ES-I3 (cell line): ENCODE data around the gene UGT1A3.
"Not testable (repeated sequence)": the region's sequence is repeated elsewhere in the genome, so short reads cannot be mapped to it uniquely, and the experiment has no call there.

Source experiments
- H3K36me3 ChIP-seq: 2 replicates; pipeline ENCODE4 v1.6.1; 2013; ENCODE audit warnings: mild to moderate bottlenecking, low read length, control low read depth, moderate library complexity; ENCODE audit not compliant: insufficient read depth
- H3K4me1 ChIP-seq: 2 replicates; pipeline ENCODE4 v1.6.1; 2013; ENCODE audit warnings: mild to moderate bottlenecking, control low read depth, low read length; ENCODE audit not compliant: insufficient read depth
- H3K9ac ChIP-seq: 2 replicates; pipeline ENCODE4 v1.6.1; 2013; ENCODE audit warnings: low read depth, mild to moderate bottlenecking, low read length, moderate library complexity
- H3K9me3 ChIP-seq: 2 replicates; pipeline ENCODE4 v1.6.1; 2013; ENCODE audit warnings: mild to moderate bottlenecking, low read length, moderate library complexity; ENCODE audit not compliant: control insufficient read depth, insufficient read depth

UGT1A3 gene

DNA sequence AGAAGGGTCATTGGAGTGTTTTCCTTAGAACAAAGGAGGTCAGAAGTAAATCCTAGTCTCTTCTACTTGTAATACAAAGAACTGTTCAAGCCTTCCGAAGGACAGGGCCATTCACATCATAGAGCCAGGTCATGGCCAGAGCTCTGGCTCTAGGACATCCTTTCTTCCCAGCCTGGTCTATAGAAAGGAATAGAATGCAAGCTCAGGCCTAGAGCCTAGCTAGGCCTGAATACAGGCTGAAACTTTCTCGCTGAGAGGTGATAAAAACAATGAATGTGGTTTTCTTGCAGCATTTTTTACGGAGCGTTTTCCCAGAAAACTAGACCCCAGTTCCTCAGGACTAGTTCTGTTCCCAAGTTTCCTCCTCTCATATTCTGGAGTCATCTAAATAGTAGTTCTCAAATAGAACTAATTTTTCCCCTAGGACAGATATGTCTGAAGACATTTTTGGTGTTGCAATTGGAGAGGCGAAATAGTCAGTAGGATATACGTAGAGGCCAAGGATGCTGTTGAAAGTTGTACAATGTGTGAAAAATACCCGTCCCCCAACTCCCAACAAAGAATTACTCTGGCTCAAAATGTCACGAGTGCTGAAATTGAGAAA is 29.3 kb upstream of the UGT1A3 start:
- no peaks in the 10 kb centered on the region for H3K9me3 ChIP-seq
- H3K9ac ChIP-seq = no peak overlapping the region
- H3K4me1 ChIP-seq = no peaks in the 10 kb centered on the region; the same call in 1 of the 2 replicates

GRCh38 chr2:233700028-233700635 is 28.7 kb upstream of the UGT1A3 start:
- Histone ChIP-seq H3K9me3 (no peaks in the 10 kb centered on the region), H3K4me1 (no peaks in the 10 kb centered on the region; the same call in 1 of the 2 replicates), H3K36me3 (no peaks in the 10 kb centered on the region), H3K9ac (no peak overlapping the region)

More for the DNA sequence above, 29.3 kb upstream of the UGT1A3 start:
- H3K36me3 ChIP-seq = no peaks in the 10 kb centered on the region

DNA sequence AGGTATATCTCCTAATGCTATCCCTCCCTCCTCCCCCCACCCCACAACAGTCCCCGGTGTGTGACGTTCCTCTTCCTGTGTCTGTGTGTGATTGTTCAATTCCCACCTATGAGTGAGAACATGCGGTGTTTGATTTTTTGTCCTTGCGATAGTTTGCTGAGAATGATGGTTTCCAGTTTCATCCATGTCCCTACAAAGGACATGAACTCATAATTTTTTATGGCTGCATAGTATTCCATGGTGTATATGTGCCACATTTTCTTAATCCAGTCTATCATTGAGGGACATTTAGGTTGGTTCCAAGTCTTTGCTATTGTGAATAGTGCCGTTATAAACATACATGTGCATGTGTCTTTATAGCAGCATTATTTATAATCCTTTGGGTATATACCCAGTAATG is 28.0 kb upstream of the UGT1A3 start:
- not testable (repeated sequence) for H3K9me3 ChIP-seq

DNA sequence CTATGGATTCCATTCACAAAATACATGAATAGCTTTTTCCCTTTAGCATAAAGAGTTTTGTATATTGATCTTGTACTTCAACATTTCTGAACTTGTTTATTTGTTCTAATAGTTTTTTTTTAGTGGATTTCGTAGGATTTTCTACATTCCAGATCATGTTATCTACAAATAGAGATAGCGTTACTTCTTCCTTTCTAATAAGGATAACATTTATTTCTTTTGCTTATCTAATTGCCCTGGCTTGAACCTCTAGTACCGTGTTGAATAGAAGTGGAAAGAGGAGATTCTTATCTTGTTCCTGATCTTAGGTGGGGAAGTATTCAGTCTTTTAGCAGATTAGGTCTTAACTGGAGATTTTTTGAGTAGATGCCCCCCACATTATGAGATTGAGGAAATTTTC is 26.6 kb upstream of the UGT1A3 start:
- Histone ChIP-seq H3K9me3 (no peaks in the 10 kb centered on the region), H3K9ac (no peak overlapping the region), H3K4me1 (no peaks in the 10 kb centered on the region; the same call in 1 of the 2 replicates), H3K36me3 (no peaks in the 10 kb centered on the region)

More for the DNA sequence above, 28.0 kb upstream of the UGT1A3 start:
- not testable (repeated sequence) for H3K4me1 ChIP-seq, H3K9ac ChIP-seq, H3K36me3 ChIP-seq

DNA sequence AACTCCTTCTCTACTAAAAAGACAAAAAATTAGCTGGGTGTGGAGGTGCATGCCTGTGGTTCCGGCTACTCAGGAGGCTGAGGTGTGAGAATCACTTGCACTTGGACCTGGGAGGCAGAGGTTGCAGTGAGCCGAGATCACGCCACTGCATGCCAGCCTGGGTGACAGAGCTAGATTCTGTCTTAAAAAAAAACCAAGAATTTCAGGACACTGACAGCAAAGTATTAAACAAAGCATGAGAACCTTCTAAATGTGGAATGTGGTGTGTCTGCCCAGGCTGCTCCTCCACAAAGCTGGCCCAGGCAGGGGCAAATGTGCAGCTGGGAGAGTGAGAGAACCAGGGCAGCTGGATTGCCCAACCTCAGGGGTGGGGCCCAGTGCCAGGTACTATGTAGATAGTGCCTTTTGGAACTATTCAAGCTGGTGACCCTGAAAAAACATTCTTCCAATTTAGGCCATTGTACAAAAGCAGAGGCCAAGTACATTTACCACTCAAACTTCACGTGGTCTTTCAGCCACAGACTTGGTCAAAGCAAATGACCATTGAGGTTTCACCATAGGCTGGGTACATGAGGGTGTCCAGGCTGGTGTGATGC is 22.8 kb upstream of the UGT1A3 start:
- no peaks in the 10 kb centered on the region for H3K36me3 ChIP-seq
- H3K9me3 ChIP-seq = no peaks in the 10 kb centered on the region
- H3K9ac ChIP-seq = no peak overlapping the region
- no peaks in the 10 kb centered on the region; the same call in 1 of the 2 replicates for H3K4me1 ChIP-seq

DNA sequence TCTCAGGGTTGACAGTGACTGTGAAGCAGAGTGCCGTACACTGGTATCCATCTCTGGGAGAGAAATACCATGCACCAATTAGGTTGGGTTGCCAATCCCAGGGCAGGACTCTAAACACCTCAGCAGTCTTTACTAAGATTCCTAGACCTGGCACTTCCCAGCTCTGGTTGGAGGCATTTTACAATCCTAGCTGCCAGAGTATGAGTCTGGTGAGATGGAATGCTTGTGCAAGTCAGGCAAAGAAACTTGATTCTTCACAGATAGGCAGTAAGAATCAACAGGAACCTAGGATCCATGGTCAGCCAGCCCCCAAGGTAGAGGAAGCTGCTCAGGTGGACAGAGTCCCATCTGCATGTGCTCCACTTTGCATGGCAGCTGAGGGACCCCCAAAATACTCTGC is 22.1 kb upstream of the UGT1A3 start:
- Histone ChIP-seq H3K9me3 (no peaks in the 10 kb centered on the region), H3K4me1 (no peaks in the 10 kb centered on the region; the same call in 1 of the 2 replicates), H3K36me3 (no peaks in the 10 kb centered on the region), H3K9ac (no peak overlapping the region)

DNA sequence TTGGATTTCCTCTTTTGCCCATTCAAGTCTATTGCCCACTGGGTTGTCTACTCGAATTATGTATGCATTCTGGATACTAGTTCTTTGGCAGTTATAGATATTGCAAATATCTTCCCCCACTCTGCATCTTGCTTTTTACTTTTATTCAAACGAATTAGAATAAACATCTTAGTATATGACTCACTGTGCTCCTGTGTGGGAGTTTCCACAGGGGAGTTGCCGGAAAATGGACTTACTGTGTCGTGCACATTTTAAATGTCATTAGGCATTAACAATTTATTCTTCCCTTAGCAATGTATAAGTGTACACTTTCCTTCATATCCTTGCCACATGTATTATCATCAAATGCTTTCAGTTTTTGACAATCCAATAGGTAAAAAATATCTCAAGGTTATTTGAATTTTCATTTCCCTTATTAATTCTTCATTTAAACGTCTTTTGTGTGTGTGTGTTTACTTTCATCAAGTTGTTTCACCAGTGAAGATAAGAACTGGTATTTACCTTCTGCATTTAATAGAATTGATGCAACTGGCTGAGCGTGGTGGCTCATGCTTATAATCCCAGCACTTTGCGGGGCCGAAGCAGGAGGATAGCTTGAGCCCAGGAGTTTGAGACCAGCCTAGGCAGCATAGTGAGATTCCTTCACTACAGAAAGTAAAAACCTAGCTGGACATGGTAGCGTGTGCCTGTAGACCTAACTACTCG is 20.8 kb upstream of the UGT1A3 start:
- H3K9ac ChIP-seq = no peak overlapping the region
- H3K9me3 ChIP-seq = no peaks in the 10 kb centered on the region
- no peaks in the 10 kb centered on the region; the same call in 1 of the 2 replicates for H3K4me1 ChIP-seq
- no peaks in the 10 kb centered on the region for H3K36me3 ChIP-seq

- no peaks in the 10 kb centered on the region; the same call in 1 of the 2 replicates for H3K4me1 ChIP-seq
- H3K36me3 ChIP-seq = no peaks in the 10 kb centered on the region
- no peak overlapping the region for H3K9ac ChIP-seq
- H3K9me3 ChIP-seq = no peaks in the 10 kb centered on the region
These were observed 19.9 kb upstream of the UGT1A3 start for GRCh38 chr2:233708942-233709341.

GRCh38 chr2:233711312-233712008 is 17.4 kb upstream of the UGT1A3 start:
- H3K4me1 ChIP-seq = no peaks in the 10 kb centered on the region; the same call in 1 of the 2 replicates
- H3K9ac ChIP-seq = no peak overlapping the region
- H3K36me3 ChIP-seq = no peaks in the 10 kb centered on the region
- no peaks in the 10 kb centered on the region for H3K9me3 ChIP-seq

DNA sequence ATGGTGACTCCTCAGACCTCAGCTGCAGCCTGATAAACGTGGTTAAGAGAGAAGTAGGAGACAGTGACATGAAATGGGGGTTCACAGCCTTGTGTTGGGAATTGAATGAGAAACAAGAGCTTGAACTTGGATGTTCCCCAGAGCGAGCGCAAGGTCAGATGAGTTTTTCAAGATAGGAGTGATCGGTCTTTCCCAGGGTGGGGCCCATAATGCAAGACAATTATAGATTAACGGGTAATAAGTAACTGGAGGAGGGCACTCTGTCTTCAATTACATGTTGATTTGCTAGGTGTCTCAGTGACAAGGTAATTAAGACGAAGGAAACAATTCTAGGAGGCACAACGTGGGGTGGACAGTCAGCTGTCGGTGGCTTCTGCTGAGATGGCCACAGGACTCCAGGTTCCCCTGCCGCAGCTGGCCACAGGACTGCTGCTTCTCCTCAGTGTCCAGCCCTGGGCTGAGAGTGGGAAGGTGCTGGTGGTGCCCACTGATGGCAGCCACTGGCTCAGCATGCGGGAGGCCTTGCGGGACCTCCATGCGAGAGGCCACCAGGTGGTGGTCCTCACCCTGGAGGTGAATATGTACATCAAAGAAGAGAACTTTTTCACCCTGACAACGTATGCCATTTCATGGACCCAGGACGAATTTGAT is 16.1 kb upstream of the UGT1A3 start, which contains the start of gene UGT1A5:
Gene UGT1A5, plus strand, starts transcription at position 297 of the 651 bp plus-strand sequence. Its CDS starts 85 bp downstream, at position 382.
- Histone ChIP-seq H3K36me3 (no peaks in the 10 kb centered on the region), H3K9me3 (no peaks in the 10 kb centered on the region), H3K4me1 (no peaks in the 10 kb centered on the region; the same call in 1 of the 2 replicates), H3K9ac (no peak within 1 kb of the TSS)

- Histone ChIP-seq H3K36me3 (no peaks in the 10 kb centered on the region), H3K4me1 (no peaks in the 10 kb centered on the region; the same call in 1 of the 2 replicates), H3K9ac (no peak overlapping the region), H3K9me3 (no peaks in the 10 kb centered on the region)
These were observed 15.6 kb upstream of the UGT1A3 start for GRCh38 chr2:233713262-233713615.

DNA sequence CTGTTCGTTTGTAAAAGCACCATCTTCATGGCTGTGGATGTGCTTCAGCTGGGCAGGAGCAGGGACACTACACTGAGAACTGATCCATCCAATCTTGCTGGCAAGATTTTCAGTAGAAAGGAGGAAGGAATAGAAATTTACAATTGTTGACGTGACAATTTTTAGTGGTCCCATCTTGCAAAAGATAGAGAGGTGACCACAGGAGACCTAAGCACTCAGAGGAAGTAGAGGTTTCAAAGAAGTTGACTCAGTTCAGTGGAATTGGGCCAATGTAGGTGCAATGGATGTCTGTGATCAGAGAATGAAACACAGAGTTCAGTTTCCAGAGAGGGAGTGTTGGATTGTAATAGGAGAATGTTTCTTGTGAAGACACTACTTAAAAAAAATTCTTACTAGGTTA is 14.7 kb upstream of the UGT1A3 start:
- Histone ChIP-seq H3K36me3 (no peaks in the 10 kb centered on the region), H3K4me1 (no peaks in the 10 kb centered on the region; the same call in 1 of the 2 replicates), H3K9me3 (no peaks in the 10 kb centered on the region), H3K9ac (no peak overlapping the region)

DNA sequence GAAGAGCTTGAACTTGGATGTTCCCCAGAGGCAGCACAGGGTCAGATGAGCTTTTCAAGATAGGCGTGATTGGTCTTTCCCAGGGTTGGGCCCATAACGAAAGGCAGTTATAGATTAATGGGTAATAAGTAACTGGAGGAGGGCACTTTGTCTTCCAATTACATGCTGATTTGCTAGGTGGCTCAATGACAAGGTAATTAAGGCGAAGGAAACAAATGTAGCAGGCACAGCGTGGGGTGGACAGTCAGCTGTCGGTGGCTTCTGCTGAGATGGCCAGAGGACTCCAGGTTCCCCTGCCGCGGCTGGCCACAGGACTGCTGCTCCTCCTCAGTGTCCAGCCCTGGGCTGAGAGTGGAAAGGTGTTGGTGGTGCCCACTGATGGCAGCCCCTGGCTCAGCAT is 10.3 kb upstream of the UGT1A3 start, which contains the start of gene UGT1A4:
Gene UGT1A4, plus strand, starts transcription at position 185 of the 400 bp plus-strand sequence. Its CDS starts 85 bp downstream, at position 270.
- Histone ChIP-seq H3K9ac (no peak within 1 kb of the TSS), H3K9me3 (no peaks in the 10 kb centered on the region), H3K36me3 (no peaks in the 10 kb centered on the region), H3K4me1 (no peaks in the 10 kb centered on the region)
